Esophagus muscularis mucosa (tissue), 4 donors: ENCODE results near the gene BBS9.

Source experiments
- EP300 ChIP-seq: sonication (generic); formaldehyde crosslinking; IDR thresholded peaks from one replicate; pipeline ENCODE4 v1.6.1; 2017; ENCODE audit warnings: antibody characterized with exemption
- POLR2A ChIP-seq: fragments of 450-650 bp; IDR thresholded peaks from one replicate; pipeline ENCODE4 v1.6.1; 2017; ENCODE audit warnings: antibody characterized with exemption, moderate library complexity, mild to moderate bottlenecking, low read depth
- POLR2AphosphoS5 ChIP-seq, 2 donors: sonication (generic); formaldehyde crosslinking; IDR thresholded peaks; one replicate each; pipeline ENCODE4 v1.6.1; 2017; ENCODE audit warnings: antibody characterized with exemption in 2 of 2
- TF ChIP-seq, protein P1 (sequence below), 3 experiments: fragments of 200-600 bp in 2 of 3; fragments of 450-650 bp in 1 of 3; sonication (generic) in 2 of 3; IDR thresholded peaks; one replicate each; pipeline ENCODE4 v1.5.1; 2017 to 2019; ENCODE audit warnings: antibody characterized with exemption in 3 of 3, mild to moderate bottlenecking in 2 of 3, moderate library complexity in 1 of 3

- no peak for TF ChIP-seq POLR2AphosphoS5 (IDR thresholded peaks at IDR 0.05)
- TF ChIP-seq POLR2A, result no peak
- TF ChIP-seq, protein P1, sequence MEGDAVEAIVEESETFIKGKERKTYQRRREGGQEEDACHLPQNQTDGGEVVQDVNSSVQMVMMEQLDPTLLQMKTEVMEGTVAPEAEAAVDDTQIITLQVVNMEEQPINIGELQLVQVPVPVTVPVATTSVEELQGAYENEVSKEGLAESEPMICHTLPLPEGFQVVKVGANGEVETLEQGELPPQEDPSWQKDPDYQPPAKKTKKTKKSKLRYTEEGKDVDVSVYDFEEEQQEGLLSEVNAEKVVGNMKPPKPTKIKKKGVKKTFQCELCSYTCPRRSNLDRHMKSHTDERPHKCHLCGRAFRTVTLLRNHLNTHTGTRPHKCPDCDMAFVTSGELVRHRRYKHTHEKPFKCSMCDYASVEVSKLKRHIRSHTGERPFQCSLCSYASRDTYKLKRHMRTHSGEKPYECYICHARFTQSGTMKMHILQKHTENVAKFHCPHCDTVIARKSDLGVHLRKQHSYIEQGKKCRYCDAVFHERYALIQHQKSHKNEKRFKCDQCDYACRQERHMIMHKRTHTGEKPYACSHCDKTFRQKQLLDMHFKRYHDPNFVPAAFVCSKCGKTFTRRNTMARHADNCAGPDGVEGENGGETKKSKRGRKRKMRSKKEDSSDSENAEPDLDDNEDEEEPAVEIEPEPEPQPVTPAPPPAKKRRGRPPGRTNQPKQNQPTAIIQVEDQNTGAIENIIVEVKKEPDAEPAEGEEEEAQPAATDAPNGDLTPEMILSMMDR (IDR thresholded peaks at IDR 0.05), result no peak
- no peak for TF ChIP-seq EP300
Measured at GRCh38 chr7:33192695-33193291, 63.4 kb downstream of the BBS9 start.
